Activated naive CD8-positive, alpha-beta T cell treated with anti-CD3 and anti-CD28 coated beads for 36 hours (primary cell): ENCODE results near the gene DNAAF5. TPM values are rescaled to one million over a fixed set of nuclear protein-coding genes. Genes with fewer than 3 reads are reported as not detected.

Source experiments
- DNase-seq: peaks from one replicate; pipeline ENCODE4 v3.0.0; 2021
- H3K27ac Mint-ChIP-seq: one replicate; pipeline ENCODE4 v1.8.0; 2022; ENCODE audit warnings: mild to moderate bottlenecking, moderate library complexity, mixed read lengths
- H3K27me3 Mint-ChIP-seq: one replicate; pipeline ENCODE4 v1.8.0; 2022; ENCODE audit warnings: mild to moderate bottlenecking, mixed read lengths
- H3K36me3 Mint-ChIP-seq: one replicate; pipeline ENCODE4 v1.8.0; 2021; ENCODE audit warnings: mild to moderate bottlenecking, mixed read lengths
- H3K4me1 Mint-ChIP-seq: one replicate; pipeline ENCODE4 v1.8.0; 2021; ENCODE audit warnings: mixed read lengths
- H3K4me3 Mint-ChIP-seq: one replicate; pipeline ENCODE4 v1.8.0; 2022; ENCODE audit warnings: mild to moderate bottlenecking, moderate library complexity, mixed read lengths
- H3K9me3 Mint-ChIP-seq: one replicate; pipeline ENCODE4 v1.8.0; 2022; ENCODE audit warnings: mixed read lengths
- total RNA-seq, 2 experiments: library from RNA; stranded (reverse); gene quantifications; one replicate each; pipeline ENCODE4 v1.2.3, GENCODE V29; 2021

The DNAAF5 gene
- total RNA-seq, 2 experiments from 2014 or later = 46.8 to 48.5 TPM

GRCh38 chr7:824664-825063, 98.2 kb downstream of the DNAAF5 start:
- Mint-ChIP-seq H3K9me3 (no peaks in the 10 kb centered on the region), H3K36me3 (peaks cover 16% of the 10 kb centered on the region), H3K27ac (no peak overlapping the region), H3K4me3 (no peak overlapping the region), H3K27me3 (no peaks in the 10 kb centered on the region), H3K4me1 (peaks cover 27% of the 10 kb centered on the region)
- no peak for DNase-seq

DNA sequence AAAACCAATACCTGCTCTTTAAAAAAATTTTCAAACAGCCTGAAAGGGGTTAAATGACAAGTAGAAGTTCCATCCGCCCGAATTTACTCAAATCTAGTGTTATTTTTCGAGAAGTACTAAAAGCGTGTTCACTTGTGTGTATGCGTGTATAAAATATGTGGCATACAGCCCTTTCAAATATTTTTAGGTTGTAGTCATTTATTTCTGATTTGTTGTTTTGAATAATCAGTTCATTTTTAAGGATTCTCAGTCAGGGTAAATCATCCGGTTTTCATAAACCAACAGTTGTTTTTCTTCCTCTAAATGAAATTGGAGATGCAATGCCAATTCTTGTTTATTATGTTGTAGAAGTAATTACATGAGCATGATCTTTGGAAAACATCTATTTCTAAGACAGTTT, 98.9 kb downstream of the DNAAF5 start:
- Mint-ChIP-seq H3K36me3 (peaks cover 10% of the 10 kb centered on the region), H3K4me3 (no peak overlapping the region), H3K4me1 (peaks cover 30% of the 10 kb centered on the region), H3K27ac (no peak overlapping the region), H3K9me3 (no peaks in the 10 kb centered on the region), H3K27me3 (no peaks in the 10 kb centered on the region)
- no peak for DNase-seq

- Mint-ChIP-seq H3K27ac (no peak overlapping the region), H3K36me3 (peaks cover 10% of the 10 kb centered on the region), H3K27me3 (no peaks in the 10 kb centered on the region), H3K4me3 (no peak overlapping the region), H3K4me1 (peaks cover 32% of the 10 kb centered on the region), H3K9me3 (no peaks in the 10 kb centered on the region)
- DNase-seq = no peak
These were observed 99.9 kb downstream of the DNAAF5 start for GRCh38 chr7:826230-826917.

- peaks cover 19% of the 10 kb centered on the region for H3K36me3 Mint-ChIP-seq
- peaks cover 47% of the 10 kb centered on the region for H3K4me1 Mint-ChIP-seq
- H3K27me3 Mint-ChIP-seq = no peaks in the 10 kb centered on the region
- H3K27ac Mint-ChIP-seq = no peak overlapping the region
- H3K4me3 Mint-ChIP-seq = no peak overlapping the region
- no peaks in the 10 kb centered on the region for H3K9me3 Mint-ChIP-seq
- DNase-seq = no peak
These were observed 102.5 kb downstream of the DNAAF5 start for GRCh38 chr7:828793-829561.

DNA sequence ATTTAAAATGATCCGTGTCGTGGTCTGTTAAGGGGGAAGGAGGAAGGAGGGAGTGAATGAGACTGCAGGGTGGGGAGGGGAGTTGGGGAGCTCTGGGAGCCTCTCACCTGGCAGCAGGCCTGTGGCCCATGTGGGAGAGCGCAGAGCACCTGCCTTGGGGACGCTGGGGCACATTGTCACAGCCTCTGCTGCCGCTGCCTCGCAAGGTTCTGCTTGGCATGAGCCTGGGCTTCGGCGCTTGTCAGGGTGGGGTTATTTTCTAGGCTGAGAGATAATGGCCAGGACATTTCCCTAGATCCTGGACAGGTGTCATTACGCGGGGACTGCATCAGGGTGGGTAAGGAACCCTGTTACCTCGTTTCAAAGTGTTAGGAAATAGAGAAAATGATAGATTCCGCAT, 103.6 kb downstream of the DNAAF5 start:
- no peak overlapping the region for H3K4me3 Mint-ChIP-seq
- no peak for DNase-seq
- no peaks in the 10 kb centered on the region for H3K9me3 Mint-ChIP-seq
- peaks cover 20% of the 10 kb centered on the region for H3K36me3 Mint-ChIP-seq
- no peaks in the 10 kb centered on the region for H3K27me3 Mint-ChIP-seq
- peaks cover 49% of the 10 kb centered on the region for H3K4me1 Mint-ChIP-seq
- peak overlapping the region; percentile 98 for H3K27ac Mint-ChIP-seq

GRCh38 chr7:831596-832166, 105.2 kb downstream of the DNAAF5 start:
- peaks cover 17% of the 10 kb centered on the region for H3K36me3 Mint-ChIP-seq
- H3K9me3 Mint-ChIP-seq = no peaks in the 10 kb centered on the region
- H3K4me3 Mint-ChIP-seq = peak overlapping the region; percentile 77
- DNase-seq = peak; percentile 25
- peaks cover 57% of the 10 kb centered on the region for H3K4me1 Mint-ChIP-seq
- H3K27me3 Mint-ChIP-seq = no peaks in the 10 kb centered on the region
- peak overlapping the region; percentile 98 for H3K27ac Mint-ChIP-seq

- H3K4me3 Mint-ChIP-seq = peak within 1 kb of the TSS; percentile 77
These were observed 105.9 kb downstream of the DNAAF5 start, which contains the start of gene SUN1 for GRCh38 chr7:832167-832967. TSS of gene SUN1 (plus strand) at chr7:832476. CDS start at chr7:832525, 49 bp downstream.

GRCh38 chr7:832968-833424, 106.5 kb downstream of the DNAAF5 start:
- H3K4me1 Mint-ChIP-seq = peaks cover 57% of the 10 kb centered on the region
- DNase-seq = no peak
- H3K9me3 Mint-ChIP-seq = no peaks in the 10 kb centered on the region
- peaks cover 20% of the 10 kb centered on the region for H3K36me3 Mint-ChIP-seq
- no peaks in the 10 kb centered on the region for H3K27me3 Mint-ChIP-seq
- peak overlapping the region; percentile 77 for H3K4me3 Mint-ChIP-seq
- peak overlapping the region; percentile 98 for H3K27ac Mint-ChIP-seq

More at GRCh38 chr7:832167-832967, 105.9 kb downstream of the DNAAF5 start, which contains the start of gene SUN1:
- DNase-seq = peak; percentile 72
- Mint-ChIP-seq H3K36me3 (peaks cover 20% of the 10 kb centered on the region), H3K4me1 (peaks cover 57% of the 10 kb centered on the region), H3K9me3 (no peaks in the 10 kb centered on the region), H3K27me3 (no peaks in the 10 kb centered on the region), H3K27ac (peak within 1 kb of the TSS; percentile 98)

DNA sequence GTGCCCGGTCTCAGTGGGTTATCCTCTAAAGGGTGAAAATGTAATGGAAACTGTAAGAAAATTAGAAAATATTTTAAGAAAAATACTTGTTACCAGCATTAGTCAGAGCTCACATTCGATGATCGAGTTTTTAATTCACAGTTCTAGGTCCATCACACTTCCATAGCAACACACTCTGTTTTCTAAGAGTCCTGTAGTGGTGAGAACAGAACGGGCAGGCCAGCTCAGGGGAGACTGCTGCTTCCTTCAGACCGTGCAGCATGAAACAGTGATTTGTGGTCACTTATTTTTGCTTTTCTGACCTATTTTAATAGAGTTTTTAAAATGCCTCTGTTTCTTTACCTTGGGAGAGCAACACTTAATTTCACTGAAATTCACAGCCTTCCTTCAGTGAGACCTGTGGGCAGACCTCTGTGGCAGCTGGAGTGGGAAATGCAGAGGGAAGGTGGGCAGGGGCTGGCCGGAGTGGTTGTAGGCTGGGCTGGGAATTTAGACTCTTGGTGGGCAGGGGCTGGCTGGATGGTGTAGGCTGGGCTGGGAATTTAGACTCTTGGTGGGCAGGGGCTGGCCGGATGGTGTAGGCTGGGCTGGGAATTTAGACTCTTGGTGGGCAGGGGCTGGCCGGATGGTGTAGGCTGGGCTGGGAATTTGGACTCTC, 107.2 kb downstream of the DNAAF5 start:
- Mint-ChIP-seq H3K27me3 (no peaks in the 10 kb centered on the region), H3K9me3 (no peaks in the 10 kb centered on the region), H3K4me1 (peaks cover 56% of the 10 kb centered on the region), H3K36me3 (peaks cover 20% of the 10 kb centered on the region), H3K27ac (peak overlapping the region; percentile 98), H3K4me3 (no peak overlapping the region)
- DNase-seq = no peak

DNA sequence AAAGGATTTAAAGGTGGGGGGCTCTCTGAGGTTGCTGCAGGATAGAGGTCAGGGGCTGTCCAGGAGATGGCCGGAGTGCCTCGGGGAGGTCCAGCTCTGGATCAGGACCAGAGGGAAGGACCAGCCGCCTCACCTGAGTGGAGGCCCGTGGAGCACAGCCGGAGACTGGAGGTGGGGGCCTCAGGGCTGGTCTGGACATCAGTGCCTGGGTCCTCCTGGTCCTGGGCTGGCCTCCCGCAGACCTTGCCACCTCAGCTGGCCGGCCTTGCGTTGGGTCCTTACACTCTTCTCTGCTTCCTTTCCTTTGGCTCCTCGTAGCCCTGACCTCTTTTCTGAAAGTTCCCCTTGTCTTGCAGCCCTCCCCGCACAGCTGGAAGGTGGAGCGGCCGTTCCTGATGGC, 107.8 kb downstream of the DNAAF5 start:
- H3K9me3 Mint-ChIP-seq = no peaks in the 10 kb centered on the region
- peaks cover 20% of the 10 kb centered on the region for H3K36me3 Mint-ChIP-seq
- peak overlapping the region; percentile 50 for H3K27ac Mint-ChIP-seq

DNA sequence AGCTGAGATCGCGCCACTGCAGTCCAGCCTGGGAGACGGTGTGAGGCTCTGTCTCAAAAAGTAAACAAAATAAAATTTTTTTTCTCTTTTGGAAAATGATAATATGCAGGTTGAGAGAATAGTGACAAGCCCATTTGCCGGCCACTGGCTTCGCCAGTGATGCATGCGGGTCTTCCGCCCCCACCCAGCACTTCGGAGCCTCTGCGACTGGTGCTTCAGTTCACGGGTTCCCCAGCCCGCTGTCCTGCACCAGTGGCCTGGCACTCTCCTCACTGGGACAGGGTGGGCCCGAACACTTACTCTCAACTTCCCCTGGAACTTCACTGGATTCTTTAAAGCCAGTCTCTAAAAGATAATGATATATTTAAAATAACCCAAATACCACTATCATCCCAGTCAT, 108.5 kb downstream of the DNAAF5 start:
- Mint-ChIP-seq H3K36me3 (peaks cover 25% of the 10 kb centered on the region), H3K27me3 (no peaks in the 10 kb centered on the region), H3K4me3 (no peak overlapping the region), H3K4me1 (peaks cover 45% of the 10 kb centered on the region), H3K27ac (no peak overlapping the region), H3K9me3 (no peaks in the 10 kb centered on the region)
- no peak for DNase-seq

More for the DNA sequence above, 107.8 kb downstream of the DNAAF5 start:
- H3K4me3 Mint-ChIP-seq = no peak overlapping the region
- H3K4me1 Mint-ChIP-seq = peaks cover 51% of the 10 kb centered on the region
- H3K27me3 Mint-ChIP-seq = no peaks in the 10 kb centered on the region
- DNase-seq = no peak

GRCh38 chr7:835485-836401, 109.2 kb downstream of the DNAAF5 start:
- Mint-ChIP-seq H3K27ac (no peak overlapping the region), H3K4me3 (no peak overlapping the region), H3K4me1 (peaks cover 38% of the 10 kb centered on the region), H3K9me3 (no peaks in the 10 kb centered on the region), H3K27me3 (no peaks in the 10 kb centered on the region), H3K36me3 (peaks cover 26% of the 10 kb centered on the region)
- no peak for DNase-seq
